Peyer's patch (tissue), 4 donors: ENCODE measurements around the gene TSPAN18. TPM values are rescaled to one million over a fixed set of nuclear protein-coding genes. Genes with fewer than 3 reads are reported as not detected.

ENCODE experiments used
- DNase-seq, 3 donors: peaks; one replicate each; pipeline ENCODE4 v3.0.0-alpha.2; 2017 to 2019
- H3K27ac ChIP-seq, 4 donors: fragments of 200-600 bp; sonication (generic); one replicate each; pipeline ENCODE4 v1.5.1; 2016 to 2019
- H3K27me3 ChIP-seq, 2 donors: fragments of 200-600 bp; sonication (generic); one replicate each; pipeline ENCODE4 v1.5.1; 2019
- H3K36me3 ChIP-seq, 3 donors: fragments of 200-600 bp; sonication (generic); one replicate each; pipeline ENCODE4 v1.5.1; 2016 to 2019
- H3K4me1 ChIP-seq, 4 donors: fragments of 200-600 bp; sonication (generic); one replicate each; pipeline ENCODE4 v1.5.1; 2016 to 2019
- H3K4me3 ChIP-seq, 4 donors: fragments of 200-600 bp; sonication (generic); 1 replicate in 3 of 4; 2 replicates in 1 of 4; pipeline ENCODE4 v1.5.1; 2016 to 2019; ENCODE audit warnings: mild to moderate bottlenecking in 1 of 4
- H3K9me3 ChIP-seq, 4 donors: fragments of 200-600 bp; sonication (generic); one replicate each; pipeline ENCODE4 v1.5.1; 2016 to 2019; ENCODE audit warnings: mild to moderate bottlenecking in 1 of 4
- POLR2A ChIP-seq, 2 donors: fragments of 450-650 bp; IDR thresholded peaks; one replicate each; pipeline ENCODE4 v1.5.1; 2017; ENCODE audit warnings: antibody characterized with exemption in 2 of 2, mild to moderate bottlenecking in 2 of 2, moderate library complexity in 2 of 2
- total RNA-seq, 4 donors: library from RNA; depleted of rRNA; stranded (reverse); fragments of >200 nt; gene quantifications; one replicate each; pipeline ENCODE4 v1.1.0, GENCODE V29; 2016
- TF ChIP-seq, protein P1 (sequence below), 6 experiments: fragments of 450-650 bp in 4 of 6; fragments of 200-600 bp in 2 of 6; sonication (generic) in 1 of 6; IDR thresholded peaks; one replicate each; pipeline ENCODE4 v1.5.1; 2017 to 2019; ENCODE audit warnings: antibody characterized with exemption in 6 of 6, mild to moderate bottlenecking in 3 of 6, moderate library complexity in 1 of 6

The TSPAN18 gene
- total RNA-seq, 4 donors from 2014 or later: 1.1 to 19.8 (median 3.1) TPM

GRCh38 chr11:44883277-44883676 lies 156.5 kb downstream of the TSPAN18 start:
- Histone ChIP-seq H3K36me3 (no peaks in the 10 kb centered on the region), H3K27me3 (no peaks in the 10 kb centered on the region), H3K4me1 (peaks cover 0 to 23% (median 2%) of the 10 kb centered on the region in 4 donors), H3K27ac (peak overlapping the region in 3 of 4 donors; percentile 51 to 79 (median 78)), H3K4me3 (no peak overlapping the region), H3K9me3 (no peaks in the 10 kb centered on the region)
- DNase-seq: peak in 2 of 3 donors; percentile 71 to 79
- TF ChIP-seq, protein P1, sequence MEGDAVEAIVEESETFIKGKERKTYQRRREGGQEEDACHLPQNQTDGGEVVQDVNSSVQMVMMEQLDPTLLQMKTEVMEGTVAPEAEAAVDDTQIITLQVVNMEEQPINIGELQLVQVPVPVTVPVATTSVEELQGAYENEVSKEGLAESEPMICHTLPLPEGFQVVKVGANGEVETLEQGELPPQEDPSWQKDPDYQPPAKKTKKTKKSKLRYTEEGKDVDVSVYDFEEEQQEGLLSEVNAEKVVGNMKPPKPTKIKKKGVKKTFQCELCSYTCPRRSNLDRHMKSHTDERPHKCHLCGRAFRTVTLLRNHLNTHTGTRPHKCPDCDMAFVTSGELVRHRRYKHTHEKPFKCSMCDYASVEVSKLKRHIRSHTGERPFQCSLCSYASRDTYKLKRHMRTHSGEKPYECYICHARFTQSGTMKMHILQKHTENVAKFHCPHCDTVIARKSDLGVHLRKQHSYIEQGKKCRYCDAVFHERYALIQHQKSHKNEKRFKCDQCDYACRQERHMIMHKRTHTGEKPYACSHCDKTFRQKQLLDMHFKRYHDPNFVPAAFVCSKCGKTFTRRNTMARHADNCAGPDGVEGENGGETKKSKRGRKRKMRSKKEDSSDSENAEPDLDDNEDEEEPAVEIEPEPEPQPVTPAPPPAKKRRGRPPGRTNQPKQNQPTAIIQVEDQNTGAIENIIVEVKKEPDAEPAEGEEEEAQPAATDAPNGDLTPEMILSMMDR (IDR thresholded peaks at IDR 0.05): no peak
- TF ChIP-seq POLR2A (IDR thresholded peaks at IDR 0.05): no peak

DNA sequence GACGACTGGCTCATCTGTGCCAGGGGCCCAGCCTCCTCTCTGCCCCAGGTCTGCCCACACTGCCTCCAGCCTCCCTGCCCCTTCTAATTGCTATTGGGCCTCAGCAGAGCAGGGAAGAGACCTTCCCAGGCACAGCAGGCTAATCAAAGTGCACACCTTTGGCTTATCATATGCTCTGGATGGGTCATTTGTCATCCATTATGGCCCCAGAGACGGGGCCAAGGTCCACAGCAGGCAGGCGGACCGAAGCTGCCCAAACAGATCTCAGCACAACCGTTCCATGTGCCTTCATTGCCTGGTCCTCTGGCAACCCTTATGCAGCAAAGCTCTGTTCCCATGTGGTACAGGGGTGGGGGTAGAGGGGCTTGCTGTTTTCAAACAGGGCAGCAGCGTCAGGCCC lies 157.3 kb downstream of the TSPAN18 start:
- H3K36me3 ChIP-seq: no peaks in the 10 kb centered on the region
- H3K27ac ChIP-seq: peak overlapping the region in 3 of 4 donors; percentile 51 to 79 (median 78)
- peaks cover 0 to 23% (median 2%) of the 10 kb centered on the region in 4 donors for H3K4me1 ChIP-seq
- no peaks in the 10 kb centered on the region for H3K9me3 ChIP-seq
- TF ChIP-seq, protein P1 (IDR thresholded peaks at IDR 0.05): no peak
- no peak for TF ChIP-seq POLR2A (IDR thresholded peaks at IDR 0.05)
- H3K4me3 ChIP-seq: no peak overlapping the region
- no peaks in the 10 kb centered on the region for H3K27me3 ChIP-seq
- peak in 2 of 3 donors; percentile 80 to 81 for DNase-seq

DNA sequence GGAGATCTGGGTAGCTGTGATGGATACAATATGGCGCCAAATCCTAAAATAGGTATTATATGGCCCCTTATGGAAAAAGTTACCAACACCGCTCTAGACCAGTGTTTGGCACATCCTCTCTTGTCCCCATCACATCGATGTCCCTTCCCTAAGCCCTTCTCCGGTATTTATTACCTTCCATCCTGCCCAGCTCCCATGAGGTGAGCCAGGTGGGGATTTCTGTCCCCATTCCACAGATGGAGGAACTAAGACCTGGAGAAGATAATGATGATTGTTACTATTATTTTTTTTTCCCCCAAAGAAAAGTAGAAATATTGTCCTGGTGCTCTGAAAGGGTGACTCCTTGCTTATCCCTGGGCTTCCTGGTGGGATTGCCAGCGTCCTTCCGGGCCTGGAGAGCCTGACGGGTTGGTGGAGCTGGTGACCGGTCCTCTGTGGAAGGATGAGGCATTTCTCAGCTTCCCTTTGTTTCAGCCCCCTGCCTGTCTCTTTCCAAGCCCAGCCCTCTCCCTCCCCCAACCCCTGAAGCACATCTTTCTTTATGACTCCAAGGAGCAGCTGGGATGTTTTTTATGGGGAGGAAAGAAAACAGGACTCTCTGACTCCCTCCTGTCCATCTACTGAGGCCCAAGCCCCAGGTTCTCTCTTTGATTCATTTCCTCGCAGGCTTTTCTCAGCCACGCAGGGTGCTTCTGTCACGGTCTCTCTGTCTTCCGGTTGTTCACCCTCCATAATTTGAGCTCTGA lies 158.5 kb downstream of the TSPAN18 start:
- Histone ChIP-seq H3K4me1 (peaks cover 0 to 23% (median 2%) of the 10 kb centered on the region in 4 donors), H3K9me3 (no peaks in the 10 kb centered on the region), H3K27ac (peak overlapping the region in 1 of 4 donors; percentile 78), H3K4me3 (no peak overlapping the region), H3K27me3 (no peaks in the 10 kb centered on the region), H3K36me3 (no peaks in the 10 kb centered on the region)
- no peak for DNase-seq
- no peak for TF ChIP-seq POLR2A (IDR thresholded peaks at IDR 0.05)
- TF ChIP-seq, protein P1 (IDR thresholded peaks at IDR 0.05): no peak

- TF ChIP-seq, protein P1 (IDR thresholded peaks at IDR 0.05): no peak
- TF ChIP-seq POLR2A (IDR thresholded peaks at IDR 0.05): no peak
- DNase-seq: no peak
- Histone ChIP-seq H3K4me1 (peaks cover 0 to 23% (median 2%) of the 10 kb centered on the region in 4 donors), H3K27me3 (no peaks in the 10 kb centered on the region), H3K9me3 (no peaks in the 10 kb centered on the region), H3K4me3 (no peak overlapping the region), H3K36me3 (no peaks in the 10 kb centered on the region), H3K27ac (peak overlapping the region in 1 of 4 donors; percentile 8)
These were observed 159.4 kb downstream of the TSPAN18 start for GRCh38 chr11:44885919-44886789.

GRCh38 chr11:44886790-44887140 lies 160.0 kb downstream of the TSPAN18 start:
- H3K36me3 ChIP-seq: no peaks in the 10 kb centered on the region
- no peaks in the 10 kb centered on the region for H3K9me3 ChIP-seq
- no peak for TF ChIP-seq POLR2A (IDR thresholded peaks at IDR 0.05)
- TF ChIP-seq, protein P1 (IDR thresholded peaks at IDR 0.05): no peak
- no peaks in the 10 kb centered on the region for H3K27me3 ChIP-seq
- peak overlapping the region in 1 of 4 donors; percentile 46 for H3K27ac ChIP-seq
- peaks cover 0 to 23% (median 2%) of the 10 kb centered on the region in 4 donors for H3K4me1 ChIP-seq
- H3K4me3 ChIP-seq: no peak overlapping the region
- DNase-seq: no peak
